Measurements from ENCODE around the gene PTPN2.

DNA sequence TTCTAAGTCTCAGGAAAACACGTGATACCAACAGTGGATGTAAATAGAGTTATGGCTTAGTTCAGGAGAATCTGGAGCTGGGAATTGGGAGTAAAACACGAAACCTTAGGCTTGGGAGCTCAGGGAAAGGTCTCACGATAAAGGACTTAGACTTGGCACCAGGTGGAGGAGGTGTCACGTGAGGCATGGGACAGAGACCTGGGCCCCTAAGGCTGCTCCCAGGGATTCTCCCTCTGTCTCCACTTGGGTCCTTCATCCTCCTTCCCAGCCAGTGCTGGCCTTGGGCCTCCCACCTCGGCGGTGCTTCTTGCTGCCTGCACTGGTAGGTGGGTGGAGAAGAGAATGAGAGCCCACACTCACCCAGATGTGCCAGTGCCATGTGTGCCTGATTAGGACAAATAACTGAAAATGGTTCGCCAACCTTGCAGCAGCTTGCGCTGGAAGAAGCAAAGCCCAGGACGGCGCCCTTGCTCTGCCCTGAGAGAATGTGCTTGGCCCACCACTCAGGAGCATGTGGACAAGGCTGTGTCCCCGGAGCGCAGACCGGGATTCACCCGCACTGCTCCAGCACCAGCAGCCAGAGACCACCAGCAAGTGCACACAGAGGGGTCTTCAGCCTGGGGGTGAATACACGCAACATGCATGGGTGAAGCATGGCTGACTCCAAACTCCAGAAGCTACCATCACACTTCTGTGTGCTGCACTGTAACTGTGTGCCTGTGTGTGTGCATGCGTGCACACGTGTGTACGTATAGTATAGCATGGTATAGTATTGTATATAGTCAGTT is 133.1 kb downstream of the PTPN2 start:
- TF ChIP-seq TAF1 (IDR thresholded peaks at IDR 0.05; ENCODE audit: borderline replicate concordance, low read depth, low read length) = no peak
- no peak for TF ChIP-seq POLR2AphosphoS5 (IDR thresholded peaks at IDR 0.05; ENCODE audit: low read depth, low read length)

Data from GM12892 (cell line).